Activated CD4-positive, alpha-beta memory T cell treated with anti-CD3 and anti-CD28 coated beads for 36 hours (primary cell): ENCODE measurements around the gene HPF1. TPM values are rescaled to one million over a fixed set of nuclear protein-coding genes. Genes with fewer than 3 reads are reported as not detected.
"Not testable (repeated sequence)": the region's sequence is repeated elsewhere in the genome, so short reads cannot be mapped to it uniquely, and the experiment has no call there.

ENCODE experiments used
- CTCF ChIA-PET: fragments of 350-600 bp; sonication (Branson Sonifier 250); formaldehyde crosslinking; loops from one replicate; lab custom pipeline; 2021; ENCODE audit warnings: antibody characterized with exemption, inconsistent platforms; lab: Charles Lee
- POLR2A ChIA-PET: fragments of 350-600 bp; sonication (Branson Sonifier 250); formaldehyde crosslinking; loops from one replicate; lab custom pipeline; 2021; ENCODE audit warnings: antibody characterized with exemption; lab: Charles Lee
- DNase-seq: peaks from one replicate; pipeline ENCODE4 v3.0.0-alpha.2; 2020
- H3K27ac Mint-ChIP-seq: one replicate; pipeline ENCODE4 v1.8.0; 2021; ENCODE audit warnings: mixed read lengths
- H3K27me3 Mint-ChIP-seq: one replicate; pipeline ENCODE4 v1.8.0; 2021; ENCODE audit warnings: mixed read lengths
- H3K36me3 Mint-ChIP-seq: one replicate; pipeline ENCODE4 v1.8.0; 2021; ENCODE audit warnings: mixed read lengths
- H3K4me1 Mint-ChIP-seq: one replicate; pipeline ENCODE4 v1.8.0; 2021; ENCODE audit warnings: low read depth, mixed read lengths
- H3K4me3 Mint-ChIP-seq: one replicate; pipeline ENCODE4 v1.8.0; 2021; ENCODE audit warnings: mild to moderate bottlenecking, mixed read lengths
- H3K9me3 Mint-ChIP-seq: one replicate; pipeline ENCODE4 v1.8.0; 2021; ENCODE audit warnings: mixed read lengths
- intact Hi-C: fragments of 100-400 bp; cut with micrococcal nuclease; formaldehyde crosslinking; loops from one replicate; pipeline ENCODE4 v1.15.1; 2023
- total RNA-seq, 2 experiments: library from RNA; stranded (reverse); gene quantifications; one replicate each; pipeline ENCODE4 v1.2.3, GENCODE V29; 2021

HPF1 gene
- total RNA-seq, 2 experiments from 2014 or later, result 36.6 to 41.1 TPM

- H3K4me3 Mint-ChIP-seq, POLR2A ChIA-PET, intact Hi-C loops, DNase-seq, H3K36me3 Mint-ChIP-seq, H3K4me1 Mint-ChIP-seq, H3K27ac Mint-ChIP-seq, CTCF ChIA-PET, H3K9me3 Mint-ChIP-seq: not testable (repeated sequence)
- peaks cover 16% of the 10 kb centered on the region for H3K27me3 Mint-ChIP-seq
Observed at GRCh38 chr4:169771556-169772080, 13.9 kb upstream of the HPF1 start.

- ChIA-PET POLR2A (no interaction called here), CTCF (no interaction called here)
- H3K27me3 Mint-ChIP-seq, result peaks cover 7% of the 10 kb centered on the region
- H3K27ac Mint-ChIP-seq, result no peak overlapping the region
- no peak overlapping the region for H3K4me3 Mint-ChIP-seq
- no peaks in the 10 kb centered on the region for H3K9me3 Mint-ChIP-seq
- H3K36me3 Mint-ChIP-seq, result no peaks in the 10 kb centered on the region
- no peaks in the 10 kb centered on the region for H3K4me1 Mint-ChIP-seq
- DNase-seq, result no peak
- intact Hi-C loops, result no loop called here
Observed at GRCh38 chr4:169770416-169770815, 12.7 kb upstream of the HPF1 start.

GRCh38 chr4:169768385-169768784 is 10.6 kb upstream of the HPF1 start:
- Mint-ChIP-seq H3K36me3 (no peaks in the 10 kb centered on the region), H3K4me1 (no peaks in the 10 kb centered on the region), H3K4me3 (no peak overlapping the region), H3K27me3 (peaks cover 2% of the 10 kb centered on the region), H3K27ac (no peak overlapping the region), H3K9me3 (no peaks in the 10 kb centered on the region)
- ChIA-PET POLR2A (no interaction called here), CTCF (no interaction called here)
- intact Hi-C loops, result no loop called here
- no peak for DNase-seq

DNA sequence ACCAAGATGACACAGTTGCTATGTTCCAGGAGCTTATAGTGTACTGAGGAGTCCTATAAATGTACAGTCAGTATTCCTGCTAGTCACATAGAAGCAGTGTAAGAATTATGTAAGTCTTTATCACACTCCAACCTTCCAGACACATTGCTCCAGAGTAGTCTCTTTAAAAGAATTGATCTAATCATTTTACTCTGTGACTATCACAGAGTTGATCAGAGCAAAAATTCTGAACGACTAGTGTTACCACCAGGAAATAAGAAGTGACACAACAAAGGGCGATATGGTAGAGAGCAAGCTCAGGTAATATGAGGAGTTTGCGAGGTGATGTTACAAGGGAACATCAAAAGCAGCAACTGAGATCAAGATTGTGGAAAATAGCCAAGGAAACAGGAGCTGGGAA is 9.0 kb upstream of the HPF1 start:
- Mint-ChIP-seq H3K4me3 (no peak overlapping the region), H3K4me1 (no peaks in the 10 kb centered on the region), H3K27me3 (peaks cover 2% of the 10 kb centered on the region), H3K27ac (no peak overlapping the region), H3K9me3 (no peaks in the 10 kb centered on the region), H3K36me3 (no peaks in the 10 kb centered on the region)
- ChIA-PET CTCF (interaction anchor here (1.0 kb wide), 1 partner anchor 153 kb away, joined by 3 read pairs; no protein-coding TSS in a partner anchor), POLR2A (no interaction called here)
- intact Hi-C loops, result no loop called here
- no peak for DNase-seq

DNA sequence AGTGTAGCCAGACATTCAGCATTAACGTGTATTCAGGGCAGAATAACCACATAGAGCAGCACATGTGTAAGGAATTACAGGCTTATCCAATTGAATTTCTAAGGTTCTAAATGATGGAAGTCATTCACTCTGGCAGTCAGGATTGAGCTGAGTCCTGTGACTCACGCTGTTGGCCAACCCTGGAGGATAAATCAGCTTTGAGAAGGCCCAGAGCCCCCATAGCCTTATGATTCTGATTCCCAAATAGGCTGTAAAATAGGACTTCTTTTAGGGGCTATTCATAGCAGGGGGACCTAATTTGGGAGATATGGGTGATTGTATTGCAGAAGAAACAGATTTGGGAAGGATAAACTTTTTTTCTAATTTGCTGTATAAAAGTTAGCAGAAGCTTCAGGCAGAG is 8.1 kb upstream of the HPF1 start:
- H3K9me3 Mint-ChIP-seq, result no peaks in the 10 kb centered on the region
- no peaks in the 10 kb centered on the region for H3K36me3 Mint-ChIP-seq
- H3K27me3 Mint-ChIP-seq, result peaks cover 2% of the 10 kb centered on the region
- no peak for DNase-seq
- no peak overlapping the region for H3K4me3 Mint-ChIP-seq
- H3K4me1 Mint-ChIP-seq, result no peaks in the 10 kb centered on the region
- ChIA-PET POLR2A (no interaction called here), CTCF (no interaction called here)
- intact Hi-C loops, result no loop called here
- H3K27ac Mint-ChIP-seq, result no peak overlapping the region

GRCh38 chr4:169761846-169762245 is 4.1 kb upstream of the HPF1 start:
- intact Hi-C loops, result no loop called here
- ChIA-PET CTCF (no interaction called here), POLR2A (no interaction called here)
- Mint-ChIP-seq H3K9me3 (no peaks in the 10 kb centered on the region), H3K4me3 (no peak overlapping the region), H3K27ac (no peak overlapping the region), H3K36me3 (no peaks in the 10 kb centered on the region), H3K4me1 (peaks cover 9% of the 10 kb centered on the region), H3K27me3 (peaks cover 2% of the 10 kb centered on the region)
- DNase-seq, result no peak

DNA sequence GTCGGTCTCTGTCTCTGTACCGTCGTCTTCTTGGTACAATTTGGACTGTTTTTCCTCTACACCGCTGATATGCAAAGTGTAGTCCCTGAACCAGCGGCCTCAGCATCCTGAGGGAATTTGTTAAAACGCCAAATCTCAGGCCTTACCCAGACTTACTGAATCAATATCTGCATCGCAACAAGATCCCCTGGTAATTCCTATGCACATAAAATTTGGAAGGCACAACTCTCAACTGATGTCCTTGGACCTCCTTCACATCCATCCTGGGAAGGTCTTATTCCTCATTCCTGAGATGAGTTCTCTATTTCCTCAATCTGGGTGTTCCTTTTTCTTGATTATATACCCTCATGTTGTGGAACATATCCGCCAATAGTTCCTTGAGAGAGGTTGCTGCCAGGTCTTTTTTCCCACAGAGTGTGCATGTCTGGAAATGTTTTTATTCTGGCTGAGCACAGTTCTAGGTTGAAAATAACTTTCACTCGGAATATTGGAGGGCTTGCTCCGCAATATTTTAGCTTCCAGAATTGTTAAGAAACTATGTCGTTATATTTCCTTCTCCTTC is 738 bp upstream of the HPF1 start:
- Mint-ChIP-seq H3K4me1 (peaks cover 24% of the 10 kb centered on the region), H3K27me3 (no peaks in the 10 kb centered on the region), H3K4me3 (peak overlapping the region; percentile 20), H3K36me3 (no peaks in the 10 kb centered on the region), H3K27ac (peak overlapping the region; percentile 16), H3K9me3 (no peaks in the 10 kb centered on the region)
- intact Hi-C loops, result loop anchor here (1.0 to 5.0 kb wide), 3 partner anchors 36 to 269 kb away; no protein-coding TSS in a partner anchor
- DNase-seq, result no peak
- ChIA-PET POLR2A (no interaction called here), CTCF (interaction anchor here (1.6 kb wide), 1 partner anchor 52 kb away, joined by 4 read pairs; no protein-coding TSS in a partner anchor)

GRCh38 chr4:169756971-169757574 is 671 bp downstream of the HPF1 start:
- H3K36me3 Mint-ChIP-seq, result no peaks in the 10 kb centered on the region
- POLR2A ChIA-PET, result interaction anchor here (0.6 kb wide), 1 partner anchor 141 kb away, joined by 3 read pairs; no protein-coding TSS in a partner anchor
- H3K4me3 Mint-ChIP-seq, result peak overlapping the region; percentile 83
- H3K4me1 Mint-ChIP-seq, result peaks cover 24% of the 10 kb centered on the region
- intact Hi-C loops, result loop anchor here (1.0 to 5.0 kb wide), 5 partner anchors 34 to 1246 kb away; partner anchors contain the start of genes CBR4 and NEK1
- no peaks in the 10 kb centered on the region for H3K9me3 Mint-ChIP-seq
- peak overlapping the region; percentile 70 for H3K27ac Mint-ChIP-seq
- CTCF ChIA-PET, result interaction anchor here (0.7 kb wide), 1 partner anchor 19 kb away, joined by 3 read pairs; no protein-coding TSS in a partner anchor
- DNase-seq, result peak; percentile 18
- no peaks in the 10 kb centered on the region for H3K27me3 Mint-ChIP-seq

DNA sequence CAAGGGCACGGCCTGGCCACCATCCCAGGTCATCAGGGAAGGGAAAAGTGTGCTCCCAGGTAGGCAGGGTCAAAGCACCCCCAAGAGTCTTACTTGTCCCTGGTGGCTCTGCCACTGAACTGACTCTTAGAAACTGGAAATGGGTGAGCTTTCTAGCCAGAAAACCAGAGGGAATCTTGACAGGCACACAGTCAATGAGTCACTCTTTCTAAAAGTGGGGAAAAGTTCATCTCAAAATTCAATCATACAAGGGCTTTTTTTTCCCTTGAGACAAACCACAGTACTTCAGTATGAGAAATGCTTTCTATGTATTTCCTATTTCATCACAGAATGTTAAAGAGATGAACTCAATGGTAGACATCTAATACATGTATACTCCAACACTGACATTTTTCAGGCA is 12.5 kb downstream of the HPF1 start:
- ChIA-PET CTCF (no interaction called here), POLR2A (no interaction called here)
- no peak overlapping the region for H3K27ac Mint-ChIP-seq
- intact Hi-C loops, result no loop called here
- H3K27me3 Mint-ChIP-seq, result no peaks in the 10 kb centered on the region
- no peak overlapping the region for H3K4me3 Mint-ChIP-seq
- DNase-seq, result no peak
- H3K4me1 Mint-ChIP-seq, result no peaks in the 10 kb centered on the region
- H3K9me3 Mint-ChIP-seq, result no peaks in the 10 kb centered on the region
- H3K36me3 Mint-ChIP-seq, result peaks cover 21% of the 10 kb centered on the region

GRCh38 chr4:169744601-169745000 is 13.1 kb downstream of the HPF1 start:
- intact Hi-C loops, result no loop called here
- POLR2A ChIA-PET, result no interaction called here
- Mint-ChIP-seq H3K9me3 (no peaks in the 10 kb centered on the region), H3K27me3 (no peaks in the 10 kb centered on the region), H3K4me3 (no peak overlapping the region), H3K36me3 (peaks cover 19% of the 10 kb centered on the region), H3K4me1 (no peaks in the 10 kb centered on the region), H3K27ac (no peak overlapping the region)
- CTCF ChIA-PET, result no interaction called here
- DNase-seq, result no peak

DNA sequence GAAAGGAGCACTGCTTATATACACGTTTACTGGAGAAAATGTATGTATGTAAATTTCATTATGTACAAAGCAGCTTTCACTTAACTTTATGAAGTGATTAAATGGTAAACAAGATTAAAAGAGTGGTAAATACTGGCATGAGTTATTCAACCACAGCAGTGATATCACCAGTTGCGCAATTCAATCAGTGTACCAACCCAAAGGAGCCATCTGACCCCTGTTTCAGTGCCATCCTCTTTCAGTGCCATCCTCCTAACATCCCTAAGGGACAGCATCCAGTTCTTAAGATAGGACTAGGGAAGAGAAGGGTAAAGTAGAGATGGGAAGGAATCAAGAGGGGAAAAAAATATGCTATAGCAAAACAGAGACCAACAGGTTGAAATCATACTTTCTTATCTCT is 16.2 kb downstream of the HPF1 start:
- no peak overlapping the region for H3K27ac Mint-ChIP-seq
- CTCF ChIA-PET, result interaction anchor here (1.0 to 1.4 kb wide), 2 partner anchors 69 to 128 kb away, joined by 3 to 4 read pairs; no protein-coding TSS in a partner anchor
- peaks cover 28% of the 10 kb centered on the region for H3K36me3 Mint-ChIP-seq
- no peaks in the 10 kb centered on the region for H3K27me3 Mint-ChIP-seq
- H3K4me1 Mint-ChIP-seq, result no peaks in the 10 kb centered on the region
- peaks cover 2% of the 10 kb centered on the region for H3K9me3 Mint-ChIP-seq
- POLR2A ChIA-PET, result no interaction called here
- H3K4me3 Mint-ChIP-seq, result no peak overlapping the region
- intact Hi-C loops, result no loop called here
- no peak for DNase-seq

DNA sequence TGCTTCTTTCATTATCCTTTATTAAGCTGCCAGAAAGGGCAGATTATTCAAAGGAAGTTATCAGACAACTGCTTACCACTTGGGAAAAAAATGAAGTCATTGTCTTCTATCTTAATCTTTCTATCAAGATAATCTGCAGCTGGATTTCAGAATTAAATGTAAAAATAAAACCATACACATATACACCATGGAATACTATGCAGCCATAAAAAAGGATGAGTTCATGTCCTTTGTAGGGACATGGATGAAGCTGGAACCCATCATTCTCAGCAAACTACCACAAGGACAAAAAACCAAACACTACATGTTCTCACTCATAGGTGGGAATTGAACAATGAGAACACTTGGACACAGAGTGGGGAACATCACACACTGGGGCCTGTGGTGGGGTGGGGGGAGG is 19.1 kb downstream of the HPF1 start:
- DNase-seq, H3K27me3 Mint-ChIP-seq, intact Hi-C loops, H3K9me3 Mint-ChIP-seq, POLR2A ChIA-PET, H3K27ac Mint-ChIP-seq, H3K4me3 Mint-ChIP-seq, H3K4me1 Mint-ChIP-seq: not testable (repeated sequence)
- CTCF ChIA-PET, result interaction anchor here (0.8 kb wide), 1 partner anchor 118 kb away, joined by 4 read pairs; the partner anchor contains the start of gene CLCN3
- H3K36me3 Mint-ChIP-seq, result peaks cover 32% of the 10 kb centered on the region
